ENCODE data around the gene LAMP2. TPM values are rescaled to one million over a fixed set of nuclear protein-coding genes. Genes with fewer than 3 reads are reported as not detected.

The LAMP2 gene
- total RNA-seq, 1 experiment from 2014 or later: 41.1 TPM

GRCh38 chrX:120379937-120380681, 89.0 kb downstream of the LAMP2 start:
- H3K27ac ChIP-seq (ENCODE audit: low read depth, low read length): no peak overlapping the region
- no peak for ATAC-seq
- ChIA-PET POLR2A (no interaction called here), CTCF (interaction anchor here (1.5 to 2.0 kb wide), 2 partner anchors 72 to 106 kb away, joined by 12 to 15 read pairs; no protein-coding TSS in a partner anchor), RAD21 (ENCODE audit: low non-redundant PET in 1 of 2, low total read pairs in 2 of 2, uncharacterized antibody in 2 of 2, unreplicated experiment in 2 of 2) (interaction anchor here in 1 of 2 experiments (1.0 kb wide), 1 partner anchor 72 kb away, joined by 3 read pairs; no protein-coding TSS in a partner anchor)
- no peak overlapping the region for H3K4me2 ChIP-seq (ENCODE audit: low read length)
- H3K36me3 ChIP-seq (ENCODE audit: control insufficient read depth in 1 of 2, insufficient read depth in 2 of 2, low read length in 2 of 2): no peaks in the 10 kb centered on the region
- TF ChIP-seq YY1 (IDR thresholded peaks at IDR 0.05; ENCODE audit: extremely low read depth, insufficient replicate concordance, low read depth, low read length): no peak
- TF ChIP-seq, protein P1, sequence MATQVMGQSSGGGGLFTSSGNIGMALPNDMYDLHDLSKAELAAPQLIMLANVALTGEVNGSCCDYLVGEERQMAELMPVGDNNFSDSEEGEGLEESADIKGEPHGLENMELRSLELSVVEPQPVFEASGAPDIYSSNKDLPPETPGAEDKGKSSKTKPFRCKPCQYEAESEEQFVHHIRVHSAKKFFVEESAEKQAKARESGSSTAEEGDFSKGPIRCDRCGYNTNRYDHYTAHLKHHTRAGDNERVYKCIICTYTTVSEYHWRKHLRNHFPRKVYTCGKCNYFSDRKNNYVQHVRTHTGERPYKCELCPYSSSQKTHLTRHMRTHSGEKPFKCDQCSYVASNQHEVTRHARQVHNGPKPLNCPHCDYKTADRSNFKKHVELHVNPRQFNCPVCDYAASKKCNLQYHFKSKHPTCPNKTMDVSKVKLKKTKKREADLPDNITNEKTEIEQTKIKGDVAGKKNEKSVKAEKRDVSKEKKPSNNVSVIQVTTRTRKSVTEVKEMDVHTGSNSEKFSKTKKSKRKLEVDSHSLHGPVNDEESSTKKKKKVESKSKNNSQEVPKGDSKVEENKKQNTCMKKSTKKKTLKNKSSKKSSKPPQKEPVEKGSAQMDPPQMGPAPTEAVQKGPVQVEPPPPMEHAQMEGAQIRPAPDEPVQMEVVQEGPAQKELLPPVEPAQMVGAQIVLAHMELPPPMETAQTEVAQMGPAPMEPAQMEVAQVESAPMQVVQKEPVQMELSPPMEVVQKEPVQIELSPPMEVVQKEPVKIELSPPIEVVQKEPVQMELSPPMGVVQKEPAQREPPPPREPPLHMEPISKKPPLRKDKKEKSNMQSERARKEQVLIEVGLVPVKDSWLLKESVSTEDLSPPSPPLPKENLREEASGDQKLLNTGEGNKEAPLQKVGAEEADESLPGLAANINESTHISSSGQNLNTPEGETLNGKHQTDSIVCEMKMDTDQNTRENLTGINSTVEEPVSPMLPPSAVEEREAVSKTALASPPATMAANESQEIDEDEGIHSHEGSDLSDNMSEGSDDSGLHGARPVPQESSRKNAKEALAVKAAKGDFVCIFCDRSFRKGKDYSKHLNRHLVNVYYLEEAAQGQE (IDR thresholded peaks at IDR 0.05; ENCODE audit: low read depth): no peak
- no peak for TF ChIP-seq SRF (IDR thresholded peaks at IDR 0.05; ENCODE audit: low read depth)
- TF ChIP-seq RAD21 (IDR thresholded peaks at IDR 0.05; ENCODE audit: low read depth): no peak
- TF ChIP-seq EZH2phosphoT487 (IDR thresholded peaks at IDR 0.05; ENCODE audit: borderline replicate concordance): no peak
- TF ChIP-seq FOSL1 (IDR thresholded peaks at IDR 0.05; ENCODE audit: low read depth): no peak
- no peak for TF ChIP-seq ZFX (IDR thresholded peaks at IDR 0.05)
- TF ChIP-seq POLR2AphosphoS5 (IDR thresholded peaks at IDR 0.05; ENCODE audit: low read depth, low read length): no peak
- no peak for TF ChIP-seq CBX3 (IDR thresholded peaks at IDR 0.05; ENCODE audit: low read depth)
- no peak for TF ChIP-seq SP1 (IDR thresholded peaks at IDR 0.05; ENCODE audit: low read depth)
- TF ChIP-seq CEBPB (IDR thresholded peaks at IDR 0.05; ENCODE audit: low read depth): no peak
- TF ChIP-seq POLR2A (IDR thresholded peaks at IDR 0.05; ENCODE audit: borderline replicate concordance, extremely low read depth, insufficient read depth, insufficient read length): no peak
- H3K79me2 ChIP-seq (ENCODE audit: insufficient read depth, low read length): no peaks in the 10 kb centered on the region
- no peak overlapping the region for H3K4me3 ChIP-seq (replicated peaks in 1 of 2; ENCODE audit: low read depth in 1 of 2, low read length in 2 of 2)
- no peaks in the 10 kb centered on the region for H3K9me2 ChIP-seq (ENCODE audit: insufficient read depth)
- no peak overlapping the region for H2AFZ ChIP-seq (ENCODE audit: low read depth, low read length, poor library complexity, severe bottlenecking)
- no peaks in the 10 kb centered on the region for H3K27me3 ChIP-seq (ENCODE audit: insufficient read depth, low read length)
- H3K4me1 ChIP-seq (ENCODE audit: control insufficient read depth in 1 of 2, insufficient read depth in 2 of 2, low read length in 2 of 2): no peaks in the 10 kb centered on the region
- DNase-seq (ENCODE audit: low read depth, low spot score): no peak
- no peaks in the 10 kb centered on the region for H4K20me1 ChIP-seq (ENCODE audit: insufficient read depth)
- no TSS peak for BruUV-seq (replicated peaks)
- no peaks in the 10 kb centered on the region for H3K9me3 ChIP-seq (ENCODE audit: control insufficient read depth in 1 of 2, insufficient read depth in 1 of 2, low read depth in 1 of 2, low read length in 2 of 2)
- H3K9ac ChIP-seq (ENCODE audit: low read length): no peak overlapping the region
- intact Hi-C loops (cut with micrococcal nuclease): loop anchor here (5.0 kb wide), 2 partner anchors 72 to 87 kb away; partner anchors contain the start of gene LAMP2

Data from HCT116 (cell line).